ENCODE data around the gene ACOT11.
"Not testable (repeated sequence)": the region's sequence is repeated elsewhere in the genome, so short reads cannot be mapped to it uniquely, and the experiment has no call there.

Gene ACOT11

DNA sequence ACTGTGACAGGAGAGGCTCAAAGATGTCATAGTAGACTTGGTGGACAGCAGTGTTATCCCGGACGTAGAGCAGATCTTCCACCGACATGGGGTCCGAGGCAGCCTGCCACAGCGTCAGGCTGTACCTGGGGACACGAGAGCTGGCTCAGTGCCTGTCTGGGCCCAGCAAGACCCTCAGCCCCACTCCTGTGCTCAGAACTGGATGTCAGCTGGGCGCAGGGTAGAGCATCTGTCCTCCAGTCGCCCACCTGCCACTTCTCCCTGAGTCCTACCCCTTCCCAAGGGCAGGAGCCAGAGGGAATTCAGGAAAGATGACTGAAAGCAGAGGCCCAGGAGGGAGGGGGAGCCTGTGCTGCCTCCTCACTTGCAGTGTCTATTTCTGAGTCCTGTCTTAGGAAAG lies 63.6 kb downstream of the ACOT11 start:
- no peak for DNase-seq

DNA sequence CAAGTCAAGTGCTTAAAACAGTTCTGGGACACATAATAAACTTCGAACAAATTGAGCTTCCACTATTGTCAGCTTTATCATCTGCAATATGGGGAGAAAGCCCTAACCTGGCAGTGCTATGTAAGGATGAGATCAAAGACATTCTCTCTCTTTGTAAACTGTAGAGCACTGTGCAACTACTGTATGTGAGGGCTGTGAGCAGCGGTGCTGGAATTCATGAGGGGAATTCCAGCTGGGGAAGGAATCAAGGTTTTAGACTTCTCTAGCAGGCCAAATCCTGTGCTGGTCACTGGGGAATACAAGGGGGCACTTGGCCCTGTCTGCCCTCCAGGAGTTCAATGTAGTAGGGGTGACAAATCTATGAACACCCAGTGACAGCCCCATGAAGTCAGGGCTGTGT lies 66.0 kb downstream of the ACOT11 start:
- DNase-seq = no peak

DNA sequence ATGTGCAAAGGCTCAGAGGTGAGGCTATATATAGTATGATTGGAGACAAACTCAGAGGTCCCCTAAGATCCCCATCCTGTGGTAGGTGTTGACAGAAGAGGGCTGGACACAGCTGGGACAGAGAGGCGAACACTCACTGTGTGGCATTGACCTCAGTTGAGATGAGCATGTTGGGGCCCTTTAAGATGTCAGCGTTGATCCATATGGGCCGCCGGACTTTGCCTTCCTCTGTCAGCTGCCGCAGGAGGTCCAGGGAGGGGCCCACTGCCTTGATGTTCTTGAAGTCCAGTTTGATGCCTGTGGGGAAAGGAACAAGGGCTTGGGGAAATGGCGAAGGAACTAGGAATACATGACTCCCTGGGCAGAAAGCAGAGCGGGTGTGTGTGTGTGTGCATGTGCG lies 66.5 kb downstream of the ACOT11 start:
- DNase-seq = no peak

DNA sequence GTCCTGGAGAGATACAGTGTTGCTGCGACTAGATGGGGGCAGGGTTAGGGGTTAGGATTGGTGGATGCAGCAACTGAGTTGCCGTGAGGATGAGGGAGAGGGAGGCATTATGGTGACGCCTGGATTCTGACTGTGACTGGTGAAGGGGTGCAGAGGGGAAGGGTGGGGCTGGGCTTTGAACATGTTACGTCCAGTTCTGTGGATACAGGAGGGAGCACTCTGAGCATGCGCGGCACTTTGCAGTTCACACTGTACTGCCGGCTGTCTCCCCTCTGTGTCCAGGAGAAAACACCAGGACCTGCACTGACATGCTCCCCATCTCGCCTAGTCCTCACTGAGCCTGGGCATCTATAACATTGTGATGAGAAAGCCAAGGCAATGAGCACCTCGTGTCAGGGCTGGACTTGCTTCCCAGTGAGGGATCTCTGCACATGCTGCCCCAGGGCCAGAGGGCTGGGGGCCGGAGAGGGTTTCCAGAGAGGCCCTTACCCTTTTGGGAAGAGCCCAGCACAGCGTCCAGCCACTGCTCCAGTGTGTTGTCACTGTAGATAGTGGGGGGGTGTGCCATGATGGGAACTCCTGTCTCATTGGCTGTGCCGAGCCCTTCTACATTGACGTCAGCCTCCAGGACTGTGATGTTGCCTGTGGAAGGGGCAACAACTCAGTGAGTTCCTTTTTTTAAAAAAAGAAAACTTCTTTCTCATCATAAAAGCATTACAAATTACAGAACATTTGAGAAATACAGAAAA lies 67.7 kb downstream of the ACOT11 start:
- DNase-seq = no peak

DNA sequence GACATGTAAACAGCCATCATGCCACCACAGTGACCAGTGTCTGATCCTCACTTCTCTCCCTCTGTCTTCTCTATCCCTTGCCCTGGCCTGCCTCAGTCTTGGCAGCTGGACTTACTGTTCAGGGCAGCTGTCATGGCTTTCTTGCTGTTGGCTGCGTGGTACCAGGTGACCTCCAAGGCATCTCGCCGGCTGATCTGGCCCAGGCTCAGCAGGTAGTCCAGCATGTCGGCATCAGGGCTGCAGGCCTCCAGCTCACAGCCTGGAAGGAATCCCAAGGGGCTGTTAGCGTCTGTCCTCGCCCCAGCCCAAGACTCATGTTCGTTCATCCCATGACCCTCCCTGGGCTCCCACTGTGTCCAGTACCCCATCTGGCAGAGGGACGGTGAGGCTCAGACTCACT lies 71.7 kb downstream of the ACOT11 start:
- DNase-seq = no peak

DNA sequence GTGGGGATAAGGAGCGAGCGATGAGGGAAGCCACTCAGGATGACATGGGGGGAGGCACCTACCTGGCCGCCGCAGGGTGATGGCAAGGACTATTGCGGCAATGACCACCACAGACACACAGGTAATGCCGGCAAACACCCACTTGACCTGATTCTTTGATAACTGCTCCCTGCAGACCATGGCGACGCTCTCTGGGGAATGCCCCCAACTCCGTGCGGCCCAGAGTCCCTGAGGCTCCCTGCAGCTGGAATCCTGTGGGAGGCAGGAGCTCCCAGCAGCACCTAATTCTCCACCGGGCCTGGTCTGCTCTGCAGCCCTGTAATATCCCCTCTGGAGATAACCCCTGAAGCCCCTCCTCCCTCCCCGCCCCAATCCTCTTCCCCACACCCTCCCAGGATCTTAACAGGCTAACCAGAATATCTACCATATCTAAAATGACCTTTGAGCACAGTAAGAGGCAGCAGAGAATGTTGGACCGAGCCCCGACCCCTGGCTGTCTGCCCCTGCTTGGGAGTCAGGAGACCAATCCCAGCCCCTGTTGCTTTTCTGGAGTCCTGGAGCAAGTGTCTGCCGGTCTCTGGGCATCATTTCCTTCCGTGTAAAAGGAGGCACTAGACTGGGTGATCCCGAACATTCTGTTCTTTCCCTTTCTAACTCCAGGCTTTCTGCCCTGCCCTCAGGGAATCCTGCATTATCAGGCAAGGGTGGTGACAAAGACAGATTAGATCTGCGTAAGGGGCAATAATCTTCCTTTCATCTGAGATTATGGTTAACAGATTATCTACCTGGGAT lies 75.4 kb downstream of the ACOT11 start, which contains the start of gene FAM151A:
TSS of gene FAM151A (minus strand) at position 310 of the 792 bp plus-strand sequence. CDS start at position 180, 130 bp downstream.
- no peak for DNase-seq

DNA sequence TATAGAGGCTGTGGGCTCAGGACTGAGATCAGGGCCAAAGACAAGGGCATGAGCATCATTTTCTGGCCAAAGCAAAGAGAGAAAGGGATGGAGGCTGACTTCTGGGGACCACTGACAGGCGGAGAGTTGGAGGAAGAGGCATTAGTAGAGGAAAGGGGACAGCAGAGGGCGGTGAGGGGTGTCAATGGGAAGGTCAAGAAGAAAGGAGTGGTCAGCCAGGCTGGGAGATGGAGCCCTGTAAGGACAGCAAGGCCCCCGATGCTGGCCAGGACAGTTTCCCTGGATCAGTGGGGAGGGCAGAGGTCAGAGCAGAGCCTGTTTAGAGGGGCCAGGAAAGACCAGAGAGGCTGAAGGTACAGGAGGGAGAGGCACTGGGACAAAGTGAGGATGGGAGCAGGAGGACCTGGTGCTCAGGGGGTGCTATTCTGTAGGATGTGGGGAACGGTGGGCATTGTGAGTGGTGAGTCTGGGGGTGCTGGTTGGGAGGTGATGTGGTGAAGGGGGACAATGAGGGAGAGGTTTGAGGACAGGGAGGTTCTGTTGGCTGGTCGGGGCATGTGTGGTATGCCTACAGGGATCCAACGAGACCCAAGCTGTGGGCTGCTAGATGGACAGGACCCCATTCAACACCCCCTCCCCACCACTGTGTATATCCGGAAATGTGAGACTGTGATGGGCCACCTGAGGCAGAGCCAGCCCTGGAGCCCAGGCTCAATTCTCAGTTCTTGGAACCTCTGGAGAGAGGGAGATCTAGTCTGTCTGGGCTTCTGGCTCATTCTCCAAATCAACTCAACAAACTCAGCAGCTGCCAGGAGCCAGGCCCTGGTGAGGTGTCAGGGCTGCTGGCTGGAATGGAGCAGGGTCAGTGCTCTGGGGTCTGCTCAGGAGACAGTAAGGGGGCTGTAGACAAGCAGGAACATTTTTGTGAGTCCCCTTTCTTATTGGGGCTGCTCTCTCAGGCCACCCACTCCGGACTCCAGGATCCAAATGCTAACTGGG lies 76.7 kb downstream of the ACOT11 start:
- no peak for DNase-seq

DNA sequence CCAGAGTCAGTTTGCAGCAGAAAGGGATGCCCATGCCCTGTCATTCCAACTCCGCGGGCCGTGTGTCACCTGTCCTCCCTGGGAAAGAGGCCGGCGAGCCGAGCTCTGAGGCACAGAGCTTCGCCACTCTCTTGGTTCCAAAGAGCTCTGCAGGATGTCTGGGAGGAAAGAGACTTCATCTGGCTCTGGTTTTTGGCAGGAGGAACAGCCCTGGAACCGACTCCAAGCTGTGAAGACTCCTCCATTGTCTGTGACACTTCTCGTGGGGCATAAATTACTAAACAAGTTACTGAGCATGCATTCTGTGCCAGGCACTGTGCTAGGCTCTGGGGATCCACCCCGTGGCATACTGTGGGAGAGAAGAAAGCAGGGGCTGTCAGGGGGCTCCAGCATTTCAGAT lies 79.2 kb downstream of the ACOT11 start:
- DNase-seq = no peak

DNA sequence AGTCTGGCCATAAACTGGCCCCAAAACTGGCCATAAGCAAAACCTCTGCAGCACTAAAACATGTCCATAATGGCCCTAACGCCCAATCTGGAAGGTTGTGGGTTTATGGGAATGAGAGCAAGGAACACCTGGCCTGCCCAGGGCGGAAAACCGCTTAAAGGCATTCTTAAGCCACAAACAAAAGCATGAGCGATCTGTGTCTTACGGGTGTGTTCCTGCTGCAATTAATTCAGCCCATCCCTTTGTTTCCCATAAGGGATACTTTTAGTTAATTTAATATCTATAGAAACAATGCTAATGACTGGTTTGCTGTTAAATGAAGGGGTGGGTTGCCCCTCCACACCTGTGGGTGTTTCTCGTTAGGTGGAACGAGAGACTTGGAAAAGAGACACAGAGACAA lies 87.8 kb downstream of the ACOT11 start:
- DNase-seq = not testable (repeated sequence)

DNA sequence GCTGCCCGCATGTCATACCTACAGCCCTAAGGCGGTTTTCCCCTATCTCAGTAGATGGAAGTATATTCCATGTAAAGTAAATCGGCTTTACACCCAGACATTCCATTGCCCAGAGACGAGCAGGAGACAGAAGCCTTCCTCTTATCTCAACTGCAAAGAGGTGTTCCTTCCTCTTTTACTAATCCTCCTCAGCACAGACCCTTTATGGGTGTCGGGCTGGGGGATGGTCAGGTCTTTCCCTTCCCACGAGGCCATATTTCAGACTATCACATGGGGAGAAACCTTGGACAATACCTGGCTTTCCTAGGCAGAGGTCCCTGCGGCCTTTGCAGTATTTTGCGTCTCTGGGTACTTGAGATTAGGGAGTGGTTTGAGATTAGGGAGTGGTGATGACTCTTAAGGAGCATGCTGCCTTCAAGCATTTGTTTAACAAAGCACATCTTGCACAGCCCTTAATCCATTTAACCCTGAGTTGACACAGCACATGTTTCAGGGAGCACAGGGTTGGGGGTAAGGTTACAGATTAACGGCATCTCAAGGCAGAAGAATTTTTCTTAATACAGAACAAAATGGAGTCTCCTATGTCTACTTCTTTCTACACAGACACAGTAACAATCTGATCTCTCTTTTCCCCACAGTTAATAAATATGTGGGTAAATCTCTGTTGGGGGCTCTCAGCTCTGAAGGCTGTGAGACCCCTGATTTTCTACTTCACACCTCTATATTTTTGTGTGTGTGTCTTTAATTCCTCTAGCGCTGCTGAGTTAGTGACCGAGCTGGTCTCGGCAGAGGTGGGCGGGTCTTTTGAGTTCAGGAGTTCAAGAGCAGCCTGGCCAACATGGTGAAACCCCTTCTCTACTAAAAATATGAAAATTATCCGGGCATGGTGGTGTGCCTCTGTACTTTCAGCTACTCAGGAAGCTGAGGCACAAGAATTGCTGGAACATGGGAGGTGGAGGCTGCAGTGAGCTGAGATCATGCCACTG lies 88.7 kb downstream of the ACOT11 start:
- not testable (repeated sequence) for DNase-seq

DNA sequence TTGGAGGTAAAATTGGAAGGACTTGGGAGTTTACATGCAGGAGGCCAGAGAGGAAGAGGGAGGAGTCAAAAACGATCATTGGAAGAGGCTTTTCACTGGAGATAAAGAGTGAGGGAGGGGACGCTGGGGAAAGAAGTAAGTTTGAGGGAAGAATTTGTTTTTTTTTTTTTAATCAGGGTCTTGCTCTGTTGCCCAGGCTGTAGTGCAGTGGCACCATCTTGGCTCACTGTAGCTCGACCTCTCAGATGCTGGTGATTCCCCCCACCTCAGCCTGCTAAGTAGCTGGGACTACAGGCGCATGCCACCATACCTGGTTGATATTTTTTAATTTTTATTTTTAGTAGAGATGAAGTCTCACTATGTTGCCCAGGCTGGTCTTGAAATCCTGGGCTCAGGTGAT lies 92.3 kb downstream of the ACOT11 start:
- DNase-seq = no peak

DNA sequence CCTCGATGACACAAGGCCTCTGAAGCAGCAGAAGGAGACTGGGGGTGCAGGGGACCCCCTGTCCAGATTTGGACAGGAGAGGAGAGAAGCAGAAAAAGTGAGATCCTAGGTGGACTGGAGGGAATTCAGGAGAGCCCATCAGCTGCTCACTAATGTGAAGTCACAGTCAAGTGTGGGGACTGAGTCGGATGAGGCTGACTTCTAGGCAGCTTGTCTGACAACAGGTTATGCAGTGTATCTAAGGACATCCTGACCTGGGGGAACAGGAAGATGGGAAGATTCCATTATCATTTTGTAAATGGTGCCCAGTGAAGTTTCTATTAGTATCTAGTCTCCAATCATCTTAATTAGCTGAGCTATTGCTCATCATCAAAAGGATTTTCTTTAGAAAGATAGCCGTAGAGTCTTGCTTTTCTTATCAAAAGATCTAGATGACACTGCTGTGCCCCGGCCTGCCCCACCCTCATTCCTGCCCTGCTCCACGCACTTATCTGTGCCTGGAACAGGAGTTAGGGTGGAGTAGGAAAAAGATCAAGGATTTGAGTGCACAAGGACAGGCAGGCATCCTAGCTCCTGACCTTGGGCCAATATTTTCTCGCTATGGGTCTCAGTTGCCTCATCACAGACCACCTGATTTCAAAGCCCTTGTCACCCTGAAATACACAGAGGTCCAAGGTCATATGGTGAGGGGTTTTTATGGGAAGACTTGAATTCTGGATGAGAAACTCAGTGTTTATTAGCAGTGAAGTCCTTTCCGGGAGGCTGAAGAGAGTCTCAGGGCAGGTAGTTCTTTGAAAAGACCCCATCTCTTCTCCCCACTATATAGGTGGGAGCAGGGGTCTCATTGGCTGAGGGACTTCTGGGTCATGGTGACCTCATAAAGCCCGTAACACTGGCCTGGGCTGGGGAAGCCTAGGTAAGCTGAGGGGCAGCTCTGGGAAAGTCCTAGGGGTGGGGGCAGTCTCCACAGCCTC lies 93.1 kb downstream of the ACOT11 start, which contains the start of gene MROH7:
TSS of gene MROH7 (plus strand) at position 924 of the 974 bp plus-strand sequence. CDS start 11,141 bp downstream, outside the sequence.
- no peak for DNase-seq

DNA sequence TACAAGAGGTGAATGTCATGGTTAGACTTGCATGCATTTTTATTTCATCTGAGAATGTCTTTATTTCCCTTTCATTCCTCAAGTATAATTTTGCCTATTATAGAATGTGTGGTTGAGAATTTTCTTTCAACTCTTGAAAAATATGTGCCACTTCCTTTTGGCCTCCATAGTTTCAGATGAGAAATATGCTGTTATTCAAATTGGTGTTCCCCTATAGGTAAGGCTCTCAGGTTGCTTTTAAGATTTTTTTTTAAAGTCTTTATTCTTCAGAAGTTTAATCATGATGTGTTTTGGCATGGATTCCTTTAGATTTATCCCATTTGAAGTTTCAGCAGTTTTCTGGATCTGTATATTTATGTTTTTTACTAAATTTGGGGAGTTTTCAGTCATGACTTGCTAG lies 95.7 kb downstream of the ACOT11 start:
- no peak for DNase-seq

DNA sequence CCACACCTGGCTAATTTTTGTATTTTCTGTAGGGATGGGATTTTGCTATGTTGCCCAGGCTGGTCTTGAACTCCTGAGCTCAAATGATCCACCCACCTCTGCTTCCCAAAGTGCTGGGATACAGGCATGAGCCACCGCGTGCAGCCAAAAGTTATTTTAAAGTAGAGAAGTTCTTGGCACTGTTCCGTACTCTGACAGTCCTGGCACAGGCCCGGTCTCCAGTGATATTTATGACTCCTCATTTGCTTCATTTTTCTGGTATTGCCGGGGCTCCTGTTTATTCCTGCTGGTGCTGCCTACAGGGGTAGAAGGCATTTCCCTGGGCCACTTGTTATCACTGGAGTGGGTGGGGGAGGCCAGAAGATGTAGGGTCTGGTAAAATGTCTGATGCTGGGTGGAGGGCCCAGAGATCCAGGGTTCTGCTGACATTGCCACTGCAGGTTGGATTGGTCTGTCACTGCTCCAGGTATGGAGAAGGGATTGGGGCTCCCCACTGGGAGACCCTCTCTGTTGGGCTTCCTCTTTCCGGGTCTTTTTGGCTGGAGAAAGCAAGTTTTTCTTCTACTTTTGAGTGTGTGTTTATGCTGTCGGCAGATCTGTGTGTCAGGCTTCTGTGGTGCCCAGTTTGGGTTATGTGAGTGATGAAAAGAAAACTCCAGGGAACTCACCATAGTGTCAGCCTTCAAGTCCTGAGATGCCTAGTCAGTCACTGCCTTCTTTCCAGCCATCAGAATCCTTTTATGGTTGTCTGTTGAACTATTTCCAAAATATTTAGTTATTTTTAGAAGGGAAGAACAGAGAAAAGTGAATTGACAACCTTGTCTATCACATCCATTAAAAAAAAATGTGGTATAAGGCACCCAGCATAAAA lies 98.0 kb downstream of the ACOT11 start:
- DNase-seq = no peak

DNA sequence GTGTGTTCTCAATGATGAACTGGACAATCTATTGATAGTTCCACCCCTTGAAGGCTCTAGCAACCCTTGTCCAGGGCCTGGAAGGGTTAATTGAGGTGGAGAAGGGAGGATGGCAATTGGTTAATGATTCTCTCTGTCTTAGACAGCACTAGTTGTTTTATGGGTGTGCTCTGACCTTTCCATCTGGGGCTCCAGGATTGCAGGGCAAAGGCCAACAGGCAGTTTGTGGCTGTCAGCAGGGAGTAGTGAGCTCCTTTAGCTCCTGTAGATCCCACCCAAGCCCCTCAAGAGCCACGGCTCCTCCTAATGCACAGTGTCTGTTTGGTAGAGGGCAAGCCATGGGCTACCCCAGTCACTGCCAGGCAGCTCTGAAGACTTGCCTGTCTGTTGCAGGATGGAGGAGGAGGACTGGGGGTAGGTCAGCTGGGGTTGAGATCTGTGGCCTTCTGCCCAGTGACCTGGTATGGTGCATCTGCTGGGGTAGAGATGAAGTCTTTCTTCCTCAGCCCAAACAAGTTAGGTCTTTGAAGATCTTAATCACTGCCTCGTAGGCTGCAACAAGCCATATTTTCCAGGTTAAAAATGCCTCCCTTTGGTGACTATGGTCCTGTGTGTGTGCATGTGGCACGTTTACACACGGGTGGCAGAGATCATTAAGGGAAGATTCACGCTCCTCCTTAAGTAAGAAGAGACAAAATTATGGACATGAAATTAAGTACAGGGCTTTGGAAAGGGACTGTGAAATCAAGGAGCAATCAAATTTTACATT lies 101.3 kb downstream of the ACOT11 start:
- no peak for DNase-seq

DNA sequence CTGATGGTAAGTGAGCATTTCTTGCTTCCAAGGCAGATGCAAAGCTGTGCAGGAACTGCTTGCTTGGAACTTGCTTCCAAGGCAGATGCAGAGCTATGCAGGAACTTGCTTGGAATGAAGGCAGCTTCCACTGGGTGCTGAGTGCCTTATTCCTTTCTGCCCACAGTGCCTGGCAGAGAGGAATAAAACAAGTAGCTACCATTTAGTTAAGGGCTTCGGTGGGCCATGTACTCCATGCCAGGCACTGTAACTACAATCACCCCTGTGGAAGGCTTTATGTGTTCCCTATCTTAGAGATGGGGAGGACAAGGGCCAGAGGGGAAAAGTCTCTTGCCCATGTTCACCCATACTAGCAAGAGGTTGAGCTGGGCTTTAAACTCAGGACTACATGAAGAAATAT lies 101.9 kb downstream of the ACOT11 start:
- DNase-seq = no peak

DNA sequence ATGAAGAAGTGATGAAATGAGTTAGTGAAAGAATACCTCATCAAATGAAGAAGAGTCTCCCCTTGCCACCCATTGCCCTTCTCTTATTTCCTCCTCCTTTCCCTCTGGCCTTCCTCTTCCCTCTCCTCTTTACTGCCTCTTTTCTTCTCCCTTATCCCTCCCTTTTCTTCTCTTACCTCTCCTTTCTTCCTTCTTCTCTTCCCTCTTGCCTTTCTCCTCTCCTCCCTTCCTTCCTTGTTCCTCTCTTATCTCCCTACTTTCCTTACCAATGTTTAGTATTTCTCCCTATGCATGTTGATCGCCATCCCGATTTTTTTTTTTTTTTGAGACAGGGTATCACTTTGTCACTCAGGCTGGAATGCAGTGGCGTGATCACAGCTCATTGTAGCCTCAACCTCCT lies 102.4 kb downstream of the ACOT11 start:
- DNase-seq = no peak

DNA sequence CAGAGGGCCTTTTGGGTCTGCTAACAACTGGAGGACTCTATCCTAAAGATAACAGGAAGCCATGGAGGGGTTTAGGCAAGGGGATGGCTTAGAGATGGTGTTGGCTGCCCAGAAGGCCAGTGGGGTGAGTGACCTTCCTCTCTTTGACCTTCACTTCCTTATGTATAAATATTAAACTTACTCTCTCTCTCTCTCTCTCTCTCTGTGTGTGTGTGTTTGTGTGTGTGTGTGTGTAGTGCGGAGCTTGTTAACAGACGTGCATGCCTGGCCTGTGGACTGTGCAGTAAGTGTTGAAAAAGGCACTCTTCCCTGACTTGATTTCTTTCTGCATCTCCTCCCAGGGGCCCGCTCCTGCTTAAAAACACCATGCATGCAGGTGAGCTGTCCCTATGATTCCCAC lies 103.6 kb downstream of the ACOT11 start:
- no peak for DNase-seq

DNA sequence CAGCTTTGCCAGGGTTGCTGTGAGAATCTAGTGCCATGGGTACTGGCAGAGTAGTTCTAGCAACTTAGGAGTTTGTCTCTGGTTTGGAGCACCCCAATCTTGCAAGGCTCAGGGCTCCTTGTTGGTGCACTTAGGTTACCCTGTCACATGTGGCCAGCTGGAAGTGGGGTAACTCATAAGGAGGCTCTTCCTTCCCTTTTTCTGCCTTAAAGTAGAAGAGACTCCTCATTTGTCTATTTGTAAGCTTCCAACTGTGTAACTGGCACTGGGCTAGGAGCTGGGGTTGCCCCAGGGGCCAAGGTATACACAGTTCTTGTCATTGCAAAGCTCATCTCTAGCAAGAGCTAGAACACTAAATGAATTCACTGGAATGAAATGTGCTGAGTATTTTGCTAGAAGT lies 104.1 kb downstream of the ACOT11 start:
- no peak for DNase-seq
